GM18870 (cell line): Measurements from ENCODE around the gene CCDC12.

ENCODE experiments used
- ATAC-seq: cut with Tn5 transposase; IDR thresholded peaks from one replicate; pipeline ENCODE4 v1.9.1; 2021; ENCODE audit warnings: moderate library complexity; ENCODE audit not compliant: unreplicated experiment

The CCDC12 gene

GRCh38 chr3:46878781-46879436, 97.6 kb downstream of the CCDC12 start:
- no peak for ATAC-seq

- no peak for ATAC-seq
Measured at GRCh38 chr3:46877406-46878125, 99.0 kb downstream of the CCDC12 start, which contains the start of gene PTH1R. PTH1R (plus strand) TSS chr3:46877721; CDS start chr3:46883560, 5,839 bp downstream.

GRCh38 chr3:46876313-46877300, 99.9 kb downstream of the CCDC12 start:
- ATAC-seq: no peak

GRCh38 chr3:46875560-46875959, 101.0 kb downstream of the CCDC12 start:
- no peak for ATAC-seq

GRCh38 chr3:46874430-46874829, 102.1 kb downstream of the CCDC12 start:
- ATAC-seq: no peak

GRCh38 chr3:46873521-46873920, 103.0 kb downstream of the CCDC12 start:
- no peak for ATAC-seq
